Cardiac muscle cell (in vitro differentiated cells and primary cell): Measurements from ENCODE around the gene DMAC2. TPM values are rescaled to one million over a fixed set of nuclear protein-coding genes. Genes with fewer than 3 reads are reported as not detected.
"Not testable (repeated sequence)": the region's sequence is repeated elsewhere in the genome, so short reads cannot be mapped to it uniquely, and the experiment has no call there.

ENCODE experiments used
- DNase-seq, 2 donors: peaks; one replicate each; pipeline versions ENCODE4 v3.0.0 to v3.0.0-alpha.2; 2010 to 2017; ENCODE audit warnings: low read depth in 1 of 2, low spot score in 1 of 2
- H3K27ac ChIP-seq: fragments of 200-600 bp; sonication (generic); 2 replicates; pipeline ENCODE4 v1.5.1; 2016
- H3K27me3 ChIP-seq: fragments of 200-600 bp; sonication (generic); 2 replicates; pipeline ENCODE4 v1.6.0; 2016; ENCODE audit warnings: control low read depth
- H3K36me3 ChIP-seq: fragments of 200-600 bp; sonication (generic); 2 replicates; pipeline ENCODE4 v1.5.1; 2016; ENCODE audit warnings: control low read depth
- H3K4me1 ChIP-seq: fragments of 200-600 bp; sonication (generic); 2 replicates; pipeline ENCODE4 v1.8.1; 2017; ENCODE audit warnings: low read depth, mild to moderate bottlenecking, mixed run types
- H3K4me3 ChIP-seq: fragments of 200-600 bp; sonication (generic); 2 replicates; pipeline ENCODE4 v1.5.1; 2016; ENCODE audit warnings: mild to moderate bottlenecking
- H3K9me3 ChIP-seq: fragments of 200-600 bp; sonication (generic); 2 replicates; pipeline ENCODE4 v1.5.1; 2017; ENCODE audit warnings: low read depth, mild to moderate bottlenecking, control low read depth
- polyA plus RNA-seq: library from polyadenylated mRNA; unstranded; fragments of >200 nt; fragmentation: Nextera tagmentation; extraction: Ambion mirVana; gene quantifications from 2 replicates; pipeline ENCODE4 v1.2.1, GENCODE V29; 2016
- total RNA-seq: library from RNA; depleted of rRNA; stranded (reverse); fragments of >200 nt; gene quantifications from 2 replicates; pipeline ENCODE4 v1.2.3, GENCODE V29; 2016
- TF ChIP-seq, protein P1 (sequence below): IDR thresholded peaks from 2 replicates; pipeline ENCODE4 v1.5.1; 2012; ENCODE audit warnings: low read depth, mild to moderate bottlenecking, low read length

DMAC2 gene
- total RNA-seq: 78.5 and 110 TPM in 2 replicates
- polyA plus RNA-seq: 126 and 137 TPM in 2 replicates

- TF ChIP-seq, protein P1, sequence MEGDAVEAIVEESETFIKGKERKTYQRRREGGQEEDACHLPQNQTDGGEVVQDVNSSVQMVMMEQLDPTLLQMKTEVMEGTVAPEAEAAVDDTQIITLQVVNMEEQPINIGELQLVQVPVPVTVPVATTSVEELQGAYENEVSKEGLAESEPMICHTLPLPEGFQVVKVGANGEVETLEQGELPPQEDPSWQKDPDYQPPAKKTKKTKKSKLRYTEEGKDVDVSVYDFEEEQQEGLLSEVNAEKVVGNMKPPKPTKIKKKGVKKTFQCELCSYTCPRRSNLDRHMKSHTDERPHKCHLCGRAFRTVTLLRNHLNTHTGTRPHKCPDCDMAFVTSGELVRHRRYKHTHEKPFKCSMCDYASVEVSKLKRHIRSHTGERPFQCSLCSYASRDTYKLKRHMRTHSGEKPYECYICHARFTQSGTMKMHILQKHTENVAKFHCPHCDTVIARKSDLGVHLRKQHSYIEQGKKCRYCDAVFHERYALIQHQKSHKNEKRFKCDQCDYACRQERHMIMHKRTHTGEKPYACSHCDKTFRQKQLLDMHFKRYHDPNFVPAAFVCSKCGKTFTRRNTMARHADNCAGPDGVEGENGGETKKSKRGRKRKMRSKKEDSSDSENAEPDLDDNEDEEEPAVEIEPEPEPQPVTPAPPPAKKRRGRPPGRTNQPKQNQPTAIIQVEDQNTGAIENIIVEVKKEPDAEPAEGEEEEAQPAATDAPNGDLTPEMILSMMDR: peak; percentile 50
- H3K9me3 ChIP-seq: no peaks in the 10 kb centered on the region
- no peaks in the 10 kb centered on the region for H3K36me3 ChIP-seq
- DNase-seq: peak; percentile 98 to 100
- H3K4me1 ChIP-seq: no peaks in the 10 kb centered on the region
- peak within 1 kb of the TSS; percentile 63 for H3K4me3 ChIP-seq
- H3K27ac ChIP-seq: peak within 1 kb of the TSS; percentile 96
- peaks cover 2% of the 10 kb centered on the region for H3K27me3 ChIP-seq
Observed at GRCh38 chr19:41439441-41440222, at the start of gene DMAC2. Gene DMAC2 (minus strand): TSS chr19:41439912. CDS start chr19:41439899, 13 bp downstream.

DNA sequence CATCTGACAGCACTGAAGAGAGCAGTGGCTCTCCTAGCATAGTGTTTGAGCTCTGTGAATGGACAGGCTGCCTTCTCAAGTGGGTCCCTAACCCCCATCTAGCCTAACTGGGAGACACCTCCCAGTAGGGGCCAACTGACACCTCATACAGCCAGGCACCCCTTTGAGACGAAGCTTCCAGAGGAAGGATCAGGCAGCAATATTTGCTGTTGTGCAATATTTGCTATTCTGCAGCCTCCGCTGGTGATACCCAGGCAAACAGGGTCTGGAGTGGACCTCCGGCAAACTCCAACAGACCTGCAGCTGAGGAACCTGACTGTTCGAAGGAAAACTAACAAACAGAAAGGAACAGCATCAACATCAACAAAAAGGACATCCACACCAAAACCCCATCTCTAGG lies 47.2 kb upstream of the DMAC2 start:
- H3K4me1 ChIP-seq, H3K27ac ChIP-seq, H3K4me3 ChIP-seq, DNase-seq, H3K36me3 ChIP-seq, H3K9me3 ChIP-seq, H3K27me3 ChIP-seq: not testable (repeated sequence)

- Histone ChIP-seq H3K4me3 (no peak overlapping the region), H3K9me3 (no peaks in the 10 kb centered on the region), H3K27me3 (no peaks in the 10 kb centered on the region), H3K36me3 (no peaks in the 10 kb centered on the region), H3K27ac (no peak overlapping the region), H3K4me1 (no peaks in the 10 kb centered on the region)
- TF ChIP-seq, protein P1: no peak
- DNase-seq: no peak
Observed at GRCh38 chr19:41484822-41485221, 45.1 kb upstream of the DMAC2 start.

GRCh38 chr19:41480336-41480735 lies 40.6 kb upstream of the DMAC2 start:
- no peaks in the 10 kb centered on the region for H3K4me1 ChIP-seq
- no peak for DNase-seq
- TF ChIP-seq, protein P1: no peak
- no peak overlapping the region for H3K27ac ChIP-seq
- H3K36me3 ChIP-seq: no peaks in the 10 kb centered on the region
- no peak overlapping the region for H3K4me3 ChIP-seq
- no peaks in the 10 kb centered on the region for H3K9me3 ChIP-seq
- H3K27me3 ChIP-seq: no peaks in the 10 kb centered on the region

- peak in 1 of 2 donors; percentile 76 for DNase-seq
- Histone ChIP-seq H3K4me3 (no peak overlapping the region), H3K27ac (no peak overlapping the region), H3K27me3 (no peaks in the 10 kb centered on the region), H3K9me3 (no peaks in the 10 kb centered on the region), H3K4me1 (no peaks in the 10 kb centered on the region), H3K36me3 (no peaks in the 10 kb centered on the region)
- TF ChIP-seq, protein P1: no peak
Observed at GRCh38 chr19:41479757-41480191, 40.1 kb upstream of the DMAC2 start.
